Measurements from ENCODE around the gene CWC27.

The CWC27 gene

GRCh38 chr5:65041296-65042158 is 272.8 kb downstream of the CWC27 start:
- no peak for DNase-seq

- no peak for DNase-seq
These were observed 275.2 kb downstream of the CWC27 start for GRCh38 chr5:65043843-65044359.

- DNase-seq: no peak
These were observed 278.5 kb downstream of the CWC27 start for GRCh38 chr5:65047225-65047624.

- no peak for DNase-seq
These were observed 279.4 kb downstream of the CWC27 start for GRCh38 chr5:65047948-65048690.

GRCh38 chr5:65050140-65050539 is 281.4 kb downstream of the CWC27 start:
- DNase-seq: no peak

GRCh38 chr5:65050826-65051498 is 282.2 kb downstream of the CWC27 start:
- DNase-seq: no peak

GRCh38 chr5:65055938-65056337 is 287.2 kb downstream of the CWC27 start:
- DNase-seq: no peak

GRCh38 chr5:65059681-65060598 is 291.2 kb downstream of the CWC27 start:
- DNase-seq: no peak

- no peak for DNase-seq
These were observed 292.7 kb downstream of the CWC27 start for GRCh38 chr5:65061250-65061973.

GRCh38 chr5:65061974-65062353 is 293.2 kb downstream of the CWC27 start:
- no peak for DNase-seq

- no peak for DNase-seq
These were observed 293.8 kb downstream of the CWC27 start for GRCh38 chr5:65062469-65063083.

- no peak for DNase-seq
These were observed 296.3 kb downstream of the CWC27 start for GRCh38 chr5:65065001-65065511.

- DNase-seq: no peak
These were observed 297.8 kb downstream of the CWC27 start for GRCh38 chr5:65066387-65067146.

GRCh38 chr5:65067147-65067506 is 298.4 kb downstream of the CWC27 start:
- no peak for DNase-seq

Data from CD4-positive, alpha-beta T cell treated with Interleukin-4 for 1 hour (primary cell).